Naive thymus-derived CD4-positive, alpha-beta T cell (primary cell): ENCODE measurements around the gene ATG9B. TPM values are rescaled to one million over a fixed set of nuclear protein-coding genes. Genes with fewer than 3 reads are reported as not detected.

Experiments
- ATAC-seq: fragments of 150-1000 bp; cut with Tn5 transposase; 2 replicates; pipeline ENCODE4 v1.10.0; 2021; ENCODE audit warnings: mild to moderate bottlenecking, moderate library complexity
- CTCF ChIA-PET: fragments of 350-600 bp; sonication (Branson Sonifier 250); formaldehyde crosslinking; loops from one replicate; lab custom pipeline; 2021; ENCODE audit warnings: antibody characterized with exemption; lab: Charles Lee
- POLR2A ChIA-PET: fragments of 350-600 bp; sonication (Branson Sonifier 250); formaldehyde crosslinking; loops from one replicate; lab custom pipeline; 2021; ENCODE audit warnings: antibody characterized with exemption, inconsistent platforms; lab: Charles Lee
- DNase-seq, 9 donors: peaks; one replicate each; pipeline versions ENCODE4 v3.0.0 to v3.0.0-alpha.2; 2020 to 2022; ENCODE audit warnings: mixed read lengths in 1 of 9
- H3K27ac ChIP-seq: one replicate; pipeline ENCODE4 v1.7.0; 2013; ENCODE audit warnings: mild to moderate bottlenecking, low read depth, low read length, moderate library complexity
- H3K27me3 ChIP-seq, 2 donors: one replicate each; pipeline ENCODE4 v1.7.0; 2013; ENCODE audit warnings: low read length in 2 of 2, mild to moderate bottlenecking in 2 of 2, moderate library complexity in 2 of 2; ENCODE audit not compliant: control insufficient read depth in 2 of 2, insufficient read depth in 2 of 2
- H3K36me3 ChIP-seq, 3 experiments: 1 replicate in 2 of 3; 2 replicates in 1 of 3; pipeline ENCODE4 v1.7.0; 2013; ENCODE audit warnings: low read length in 3 of 3, mild to moderate bottlenecking in 3 of 3, moderate library complexity in 1 of 3; ENCODE audit not compliant: insufficient read depth in 3 of 3, control insufficient read depth in 2 of 3
- H3K4me1 ChIP-seq, 2 donors: one replicate each; pipeline ENCODE4 v1.7.0; 2013; ENCODE audit warnings: low read length in 2 of 2, mild to moderate bottlenecking in 2 of 2, moderate library complexity in 1 of 2; ENCODE audit not compliant: control insufficient read depth in 2 of 2, insufficient read depth in 2 of 2
- H3K4me3 ChIP-seq: 2 replicates; pipeline ENCODE4 v1.7.0; 2013; ENCODE audit warnings: mild to moderate bottlenecking, low read length
- H3K9me3 ChIP-seq, 3 experiments: 1 replicate in 2 of 3; 2 replicates in 1 of 3; pipeline ENCODE4 v1.7.0; 2013; ENCODE audit warnings: low read length in 3 of 3; ENCODE audit not compliant: control insufficient read depth in 2 of 3
- H3K27ac Mint-ChIP-seq, 9 donors: one replicate each; pipeline ENCODE4 v1.8.0; 2020 to 2022; ENCODE audit warnings: mixed read lengths in 9 of 9, mild to moderate bottlenecking in 8 of 9, moderate library complexity in 5 of 9, inconsistent platforms in 2 of 9
- H3K27me3 Mint-ChIP-seq, 5 donors: one replicate each; pipeline ENCODE4 v1.8.0; 2021 to 2022; ENCODE audit warnings: mixed read lengths in 5 of 5, mild to moderate bottlenecking in 1 of 5
- H3K36me3 Mint-ChIP-seq, 5 donors: one replicate each; pipeline ENCODE4 v1.8.0; 2020 to 2022; ENCODE audit warnings: mixed read lengths in 5 of 5, mild to moderate bottlenecking in 3 of 5, inconsistent platforms in 1 of 5
- H3K4me1 Mint-ChIP-seq, 7 donors: one replicate each; pipeline ENCODE4 v1.8.0; 2020 to 2022; ENCODE audit warnings: mixed read lengths in 7 of 7, mild to moderate bottlenecking in 3 of 7, inconsistent platforms in 1 of 7
- H3K4me3 Mint-ChIP-seq, 10 donors: one replicate each; pipeline ENCODE4 v1.8.0; 2020 to 2022; ENCODE audit warnings: mild to moderate bottlenecking in 10 of 10, mixed read lengths in 10 of 10, moderate library complexity in 6 of 10, inconsistent platforms in 2 of 10
- H3K9me3 Mint-ChIP-seq, 11 donors: one replicate each; pipeline ENCODE4 v1.8.0; 2020 to 2022; ENCODE audit warnings: mixed read lengths in 11 of 11, mild to moderate bottlenecking in 4 of 11, inconsistent platforms in 1 of 11, moderate library complexity in 1 of 11
- intact Hi-C, 2 donors: fragments of 100-400 bp; cut with micrococcal nuclease; formaldehyde crosslinking; loops; one replicate each; pipeline ENCODE4 v1.15.1; 2023
- polyA plus RNA-seq, 2 donors: library from polyadenylated mRNA; unstranded; fragments of 300-500 nt; fragmentation: Illumina TruSeq; gene quantifications; one replicate each; pipeline ENCODE4 v1.2.3, GENCODE V29; 2021
- total RNA-seq, 6 experiments: library from RNA in 5 of 6; stranded (reverse) in 5 of 6; gene quantifications; 1 replicate in 5 of 6; 2 replicates in 1 of 6; pipeline ENCODE4 v1.2.3 and lab custom pipeline; 2021 to 2026

ATG9B gene
- total and polyA plus RNA-seq, 7 experiments from 2014 or later = 11.3 to 49.4 (median 27.0) TPM

DNA sequence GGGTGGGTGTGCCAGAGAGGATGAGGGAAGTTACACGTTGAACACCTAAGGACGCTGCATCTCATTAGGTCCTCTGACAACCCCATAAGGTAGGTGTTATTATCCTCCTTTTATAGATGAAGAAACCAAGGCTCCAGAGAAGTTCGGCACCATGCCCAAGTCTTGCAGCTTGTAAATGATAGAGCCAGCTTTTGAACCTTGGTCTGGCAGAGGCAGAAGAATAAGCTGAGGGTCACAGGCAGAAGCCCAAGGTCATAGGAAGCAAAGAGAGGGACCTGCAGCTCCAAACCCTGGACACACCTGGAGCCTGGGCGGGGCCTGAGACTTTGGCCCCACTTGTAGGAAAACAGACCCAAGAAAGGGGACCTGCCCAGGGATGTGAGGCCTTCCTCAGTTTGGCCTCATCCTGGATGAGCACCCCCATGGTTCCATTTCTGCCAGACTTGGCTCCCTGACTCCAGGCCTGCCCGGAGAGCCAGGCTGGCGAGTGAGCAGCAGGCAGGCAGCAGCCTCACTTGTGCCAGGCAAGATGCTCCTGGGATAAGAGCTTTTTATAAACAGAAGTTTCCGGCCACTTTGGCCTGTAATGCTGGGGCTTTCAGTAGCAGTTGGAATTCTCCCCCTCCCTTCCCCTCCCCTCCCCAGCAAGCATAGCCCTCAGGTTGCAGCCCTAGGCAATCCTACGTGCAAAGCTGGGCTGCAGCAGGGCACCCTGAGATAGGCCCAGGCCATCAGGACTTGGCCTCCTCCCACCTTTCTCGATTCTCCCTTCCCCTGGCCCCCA is 48.6 kb downstream of the ATG9B start:
- Mint-ChIP-seq H3K4me1 (peaks cover 31 to 61% (median 51%) of the 10 kb centered on the region in 7 donors), H3K4me3 (peak overlapping the region; percentile 77 to 92 (median 88)), H3K36me3 (peaks cover 0 to 5% (median 0%) of the 10 kb centered on the region in 5 donors), H3K27me3 (peaks cover 9 to 46% (median 25%) of the 10 kb centered on the region in 5 donors), H3K27ac (peak overlapping the region in 8 of 9 donors; percentile 7 to 85 (median 64)), H3K9me3 (peaks cover 0 to 4% (median 0%) of the 10 kb centered on the region in 11 donors)
- ATAC-seq (no peak), DNase-seq (no peak)
- Histone ChIP-seq H3K27me3 (peaks cover 7 to 13% of the 10 kb centered on the region in 2 donors), H3K36me3 (no peaks in the 10 kb centered on the region), H3K4me1 (peaks cover 20 to 47% of the 10 kb centered on the region in 2 donors), H3K9me3 (no peaks in the 10 kb centered on the region), H3K27ac (peak overlapping the region; percentile 73), H3K4me3 (peak overlapping the region; percentile 63)
- POLR2A ChIA-PET = interaction anchor here (0.8 to 6.1 kb wide), 12 partner anchors 9 to 109 kb away, joined by 3 to 34 read pairs (median 3); partner anchors contain the start of genes ABCB8 and SLC4A2
- intact Hi-C loops = loop anchor here (2.0 to 10.0 kb wide), 2 partner anchors 37 to 311 kb away; no protein-coding TSS in a partner anchor
- CTCF ChIA-PET = interaction anchor here (0.5 to 1.6 kb wide), 6 partner anchors 10 to 43 kb away, joined by 3 to 18 read pairs (median 3); no protein-coding TSS in a partner anchor

- Histone ChIP-seq H3K27ac (peak overlapping the region; percentile 73), H3K36me3 (no peaks in the 10 kb centered on the region), H3K4me3 (peak overlapping the region; percentile 63), H3K9me3 (no peaks in the 10 kb centered on the region), H3K27me3 (peaks cover 7 to 13% of the 10 kb centered on the region in 2 donors), H3K4me1 (peaks cover 20 to 47% of the 10 kb centered on the region in 2 donors)
- Mint-ChIP-seq H3K4me3 (peak overlapping the region; percentile 85 to 92 (median 88)), H3K27me3 (peaks cover 9 to 36% (median 25%) of the 10 kb centered on the region in 5 donors), H3K27ac (peak overlapping the region; percentile 59 to 97 (median 95)), H3K4me1 (peaks cover 33 to 62% (median 55%) of the 10 kb centered on the region in 7 donors), H3K36me3 (peaks cover 0 to 5% (median 0%) of the 10 kb centered on the region in 5 donors), H3K9me3 (peaks cover 0 to 2% (median 0%) of the 10 kb centered on the region in 11 donors)
- CTCF ChIA-PET = interaction anchor here (0.5 to 2.4 kb wide), 10 partner anchors 9 to 141 kb away, joined by 3 to 18 read pairs (median 3); no protein-coding TSS in a partner anchor
- DNase-seq = peak; percentile 63 to 84 (median 80)
- POLR2A ChIA-PET = interaction anchor here (0.7 to 6.1 kb wide), 16 partner anchors 10 to 275 kb away, joined by 3 to 34 read pairs (median 3); partner anchors contain the start of genes ABCB8 and TMUB1
- peak; percentile 85 for ATAC-seq
- intact Hi-C loops = loop anchor here (1.0 to 10.0 kb wide), 9 partner anchors 14 to 607 kb away; partner anchors contain the start of genes ABCB8 (in 1 of the 2), FASTK (in 1 of the 2) and REPIN1 (in 1 of the 2)
Measured at GRCh38 chr7:150974468-150975391, 49.6 kb downstream of the ATG9B start.

- DNase-seq (peak in 5 of 9 donors; percentile 53 to 67 (median 67)), ATAC-seq (peak; percentile 36)
- peak overlapping the region; percentile 73 for H3K27ac ChIP-seq
- POLR2A ChIA-PET = interaction anchor here (0.5 to 6.1 kb wide), 15 partner anchors 11 to 276 kb away, joined by 3 to 34 read pairs (median 4); partner anchors contain the start of genes ABCB8 and TMUB1
- H3K4me1 ChIP-seq = peaks cover 17 to 46% of the 10 kb centered on the region in 2 donors
- CTCF ChIA-PET = interaction anchor here (0.5 to 2.4 kb wide), 10 partner anchors 9 to 1521 kb away, joined by 3 to 12 read pairs (median 3); no protein-coding TSS in a partner anchor
- peak overlapping the region; percentile 59 to 97 (median 95) for H3K27ac Mint-ChIP-seq
- intact Hi-C loops = loop anchor here (1.0 to 10.0 kb wide), 9 partner anchors 14 to 607 kb away; partner anchors contain the start of genes ABCB8 (in 1 of the 2), FASTK (in 1 of the 2) and REPIN1 (in 1 of the 2)
- peaks cover 31 to 62% (median 58%) of the 10 kb centered on the region in 7 donors for H3K4me1 Mint-ChIP-seq
- no peaks in the 10 kb centered on the region for H3K36me3 ChIP-seq
- H3K27me3 Mint-ChIP-seq = peaks cover 9 to 29% (median 22%) of the 10 kb centered on the region in 5 donors
- peaks cover 7 to 12% of the 10 kb centered on the region in 2 donors for H3K27me3 ChIP-seq
- peaks cover 0 to 2% (median 0%) of the 10 kb centered on the region in 11 donors for H3K9me3 Mint-ChIP-seq
- H3K4me3 Mint-ChIP-seq = peak overlapping the region; percentile 78 to 92 (median 88)
- H3K9me3 ChIP-seq = no peaks in the 10 kb centered on the region
- peaks cover 0 to 5% (median 0%) of the 10 kb centered on the region in 5 donors for H3K36me3 Mint-ChIP-seq
- peak overlapping the region; percentile 50 for H3K4me3 ChIP-seq
Measured at GRCh38 chr7:150973571-150974451, 50.5 kb downstream of the ATG9B start.

- ChIA-PET POLR2A (interaction anchor here (0.7 to 6.1 kb wide), 5 partner anchors 10 to 116 kb away, joined by 3 to 34 read pairs (median 6); partner anchors contain the start of gene ABCB8), CTCF (interaction anchor here (0.9 to 2.4 kb wide), 3 partner anchors 12 to 113 kb away, joined by 3 to 12 read pairs (median 4); no protein-coding TSS in a partner anchor)
- intact Hi-C loops = loop anchor here in 1 of 2 donors (5.0 to 10.0 kb wide), 2 partner anchors 308 to 605 kb away; partner anchors contain the start of gene REPIN1
- H3K4me3 Mint-ChIP-seq = peak overlapping the region in 5 of 10 donors; percentile 14 to 87 (median 68)
- peaks cover 9 to 25% (median 18%) of the 10 kb centered on the region in 5 donors for H3K27me3 Mint-ChIP-seq
- H3K36me3 Mint-ChIP-seq = peaks cover 0 to 5% (median 0%) of the 10 kb centered on the region in 5 donors
- DNase-seq = no peak
- H3K27me3 ChIP-seq = peaks cover 7 to 9% of the 10 kb centered on the region in 2 donors
- H3K27ac Mint-ChIP-seq = peak overlapping the region in 7 of 9 donors; percentile 60 to 97 (median 93)
- no peaks in the 10 kb centered on the region for H3K36me3 ChIP-seq
- peaks cover 12 to 46% of the 10 kb centered on the region in 2 donors for H3K4me1 ChIP-seq
- peaks cover 30 to 65% (median 62%) of the 10 kb centered on the region in 7 donors for H3K4me1 Mint-ChIP-seq
- ATAC-seq = no peak
- H3K4me3 ChIP-seq = no peak overlapping the region
- H3K27ac ChIP-seq = no peak overlapping the region
- H3K9me3 ChIP-seq = no peaks in the 10 kb centered on the region
- no peaks in the 10 kb centered on the region for H3K9me3 Mint-ChIP-seq
Measured at GRCh38 chr7:150972741-150973140, 51.6 kb downstream of the ATG9B start.

DNA sequence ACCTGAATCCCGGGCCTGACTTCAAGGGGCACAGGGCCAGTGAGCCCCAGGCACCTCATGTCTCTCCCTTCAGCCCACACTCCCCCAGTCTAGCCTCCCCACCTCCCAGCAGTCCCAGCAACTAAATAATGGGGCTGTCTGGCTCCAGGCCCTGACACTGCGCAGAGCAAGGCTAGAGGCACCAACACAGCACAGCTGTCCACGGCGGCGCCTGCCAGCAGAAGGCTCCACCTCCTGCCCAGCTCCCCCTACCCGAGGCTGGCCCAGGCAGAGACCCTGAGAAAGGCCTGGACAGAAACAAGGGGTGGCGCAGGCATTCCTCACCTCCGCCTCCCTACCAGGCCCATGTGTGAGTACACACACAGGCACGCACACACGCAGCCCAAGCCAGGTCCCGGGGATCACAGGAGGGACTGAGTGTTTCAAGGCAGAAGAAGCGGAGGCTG is 52.2 kb downstream of the ATG9B start:
- ChIA-PET POLR2A (interaction anchor here (6.1 kb wide), 1 partner anchor 42 kb away, joined by 34 read pairs; no protein-coding TSS in a partner anchor), CTCF (interaction anchor here (0.6 kb wide), 1 partner anchor 9 kb away, joined by 3 read pairs; no protein-coding TSS in a partner anchor)
- no peak overlapping the region for H3K4me3 Mint-ChIP-seq
- Histone ChIP-seq H3K27me3 (peaks cover 6 to 9% of the 10 kb centered on the region in 2 donors), H3K36me3 (no peaks in the 10 kb centered on the region), H3K27ac (no peak overlapping the region), H3K4me1 (peaks cover 12 to 42% of the 10 kb centered on the region in 2 donors), H3K4me3 (no peak overlapping the region), H3K9me3 (no peaks in the 10 kb centered on the region)
- peaks cover 26 to 66% (median 61%) of the 10 kb centered on the region in 7 donors for H3K4me1 Mint-ChIP-seq
- H3K36me3 Mint-ChIP-seq = peaks cover 0 to 3% (median 0%) of the 10 kb centered on the region in 5 donors
- ATAC-seq (no peak), DNase-seq (no peak)
- H3K27ac Mint-ChIP-seq = peak overlapping the region in 3 of 9 donors; percentile 49 to 66 (median 57)
- no peaks in the 10 kb centered on the region for H3K9me3 Mint-ChIP-seq
- H3K27me3 Mint-ChIP-seq = peaks cover 4 to 26% (median 13%) of the 10 kb centered on the region in 5 donors
- intact Hi-C loops = loop anchor here in 1 of 2 donors (5.0 to 10.0 kb wide), 2 partner anchors 307 to 605 kb away; partner anchors contain the start of gene REPIN1
